ENCODE results near the gene HGS.

GRCh38 chr17:81710514-81711308, 26.9 kb downstream of the HGS start:
- TF ChIP-seq ZNF274 (IDR thresholded peaks at IDR 0.05; ENCODE audit: borderline replicate concordance, extremely low read depth, low read length) (no peak), POLR2A (IDR thresholded peaks at IDR 0.05; ENCODE audit: control extremely low read depth in 1 of 2, low read depth in 2 of 2, low read length in 2 of 2) (peak in 1 of 2 experiments; percentile 27; a peak in 1 of 3 replicates), ATF3 (IDR thresholded peaks at IDR 0.05; ENCODE audit: insufficient read depth, low read depth, low read length) (no peak), KDM5A (IDR thresholded peaks at IDR 0.05; ENCODE audit: low read length) (no peak), YY1 (IDR thresholded peaks at IDR 0.05; ENCODE audit: low read depth, low read length) (no peak), EP300 (IDR thresholded peaks at IDR 0.05; ENCODE audit: borderline replicate concordance in 1 of 2, low read depth in 2 of 2, low read length in 2 of 2) (no peak), PHF8 (conservative IDR thresholded peaks at IDR 0.05; ENCODE audit: low read depth, low read length) (no peak)
- TF ChIP-seq, protein P1, sequence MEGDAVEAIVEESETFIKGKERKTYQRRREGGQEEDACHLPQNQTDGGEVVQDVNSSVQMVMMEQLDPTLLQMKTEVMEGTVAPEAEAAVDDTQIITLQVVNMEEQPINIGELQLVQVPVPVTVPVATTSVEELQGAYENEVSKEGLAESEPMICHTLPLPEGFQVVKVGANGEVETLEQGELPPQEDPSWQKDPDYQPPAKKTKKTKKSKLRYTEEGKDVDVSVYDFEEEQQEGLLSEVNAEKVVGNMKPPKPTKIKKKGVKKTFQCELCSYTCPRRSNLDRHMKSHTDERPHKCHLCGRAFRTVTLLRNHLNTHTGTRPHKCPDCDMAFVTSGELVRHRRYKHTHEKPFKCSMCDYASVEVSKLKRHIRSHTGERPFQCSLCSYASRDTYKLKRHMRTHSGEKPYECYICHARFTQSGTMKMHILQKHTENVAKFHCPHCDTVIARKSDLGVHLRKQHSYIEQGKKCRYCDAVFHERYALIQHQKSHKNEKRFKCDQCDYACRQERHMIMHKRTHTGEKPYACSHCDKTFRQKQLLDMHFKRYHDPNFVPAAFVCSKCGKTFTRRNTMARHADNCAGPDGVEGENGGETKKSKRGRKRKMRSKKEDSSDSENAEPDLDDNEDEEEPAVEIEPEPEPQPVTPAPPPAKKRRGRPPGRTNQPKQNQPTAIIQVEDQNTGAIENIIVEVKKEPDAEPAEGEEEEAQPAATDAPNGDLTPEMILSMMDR (IDR thresholded peaks at IDR 0.05; ENCODE audit: control extremely low read depth in 1 of 3, insufficient read depth in 1 of 3, low read depth in 1 of 3, low read length in 3 of 3) = no peak
- TF ChIP-seq, protein P2, sequence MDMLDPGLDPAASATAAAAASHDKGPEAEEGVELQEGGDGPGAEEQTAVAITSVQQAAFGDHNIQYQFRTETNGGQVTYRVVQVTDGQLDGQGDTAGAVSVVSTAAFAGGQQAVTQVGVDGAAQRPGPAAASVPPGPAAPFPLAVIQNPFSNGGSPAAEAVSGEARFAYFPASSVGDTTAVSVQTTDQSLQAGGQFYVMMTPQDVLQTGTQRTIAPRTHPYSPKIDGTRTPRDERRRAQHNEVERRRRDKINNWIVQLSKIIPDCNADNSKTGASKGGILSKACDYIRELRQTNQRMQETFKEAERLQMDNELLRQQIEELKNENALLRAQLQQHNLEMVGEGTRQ (IDR thresholded peaks at IDR 0.05; ENCODE audit: low read length) = no peak

Measured in H1 (cell line).